Peyer's patch (tissue), 4 donors: ENCODE results near the gene EIF1. TPM values are rescaled to one million over a fixed set of nuclear protein-coding genes. Genes with fewer than 3 reads are reported as not detected.
A peak's percentile ranks its signal among the peaks of the same experiment; 100 is the strongest.
"Not testable (repeated sequence)": the region's sequence is repeated elsewhere in the genome, so short reads cannot be mapped to it uniquely, and the experiment has no call there.

Experiments used
- DNase-seq, 3 donors: peaks; one replicate each; pipeline ENCODE4 v3.0.0-alpha.2; 2017 to 2019
- H3K27ac ChIP-seq, 4 donors: fragments of 200-600 bp; sonication (generic); one replicate each; pipeline ENCODE4 v1.5.1; 2016 to 2019
- H3K27me3 ChIP-seq, 2 donors: fragments of 200-600 bp; sonication (generic); one replicate each; pipeline ENCODE4 v1.5.1; 2019
- H3K36me3 ChIP-seq, 3 donors: fragments of 200-600 bp; sonication (generic); one replicate each; pipeline ENCODE4 v1.5.1; 2016 to 2019
- H3K4me1 ChIP-seq, 4 donors: fragments of 200-600 bp; sonication (generic); one replicate each; pipeline ENCODE4 v1.5.1; 2016 to 2019
- H3K4me3 ChIP-seq, 4 donors: fragments of 200-600 bp; sonication (generic); 1 replicate in 3 of 4; 2 replicates in 1 of 4; pipeline ENCODE4 v1.5.1; 2016 to 2019; ENCODE audit warnings: mild to moderate bottlenecking in 1 of 4
- H3K9me3 ChIP-seq, 4 donors: fragments of 200-600 bp; sonication (generic); one replicate each; pipeline ENCODE4 v1.5.1; 2016 to 2019; ENCODE audit warnings: mild to moderate bottlenecking in 1 of 4
- CTCF ChIP-seq, 6 experiments: fragments of 450-650 bp in 4 of 6; fragments of 200-600 bp in 2 of 6; sonication (generic) in 1 of 6; IDR thresholded peaks; one replicate each; pipeline ENCODE4 v1.5.1; 2017 to 2019; ENCODE audit warnings: antibody characterized with exemption in 6 of 6, mild to moderate bottlenecking in 3 of 6, moderate library complexity in 1 of 6
- POLR2A ChIP-seq, 2 donors: fragments of 450-650 bp; IDR thresholded peaks; one replicate each; pipeline ENCODE4 v1.5.1; 2017; ENCODE audit warnings: antibody characterized with exemption in 2 of 2, mild to moderate bottlenecking in 2 of 2, moderate library complexity in 2 of 2
- total RNA-seq, 4 donors: library from RNA; depleted of rRNA; stranded (reverse); fragments of >200 nt; gene quantifications; one replicate each; pipeline ENCODE4 v1.1.0, GENCODE V29; 2016

EIF1 gene
- total RNA-seq, 4 donors from 2014 or later, result 123 to 226 (median 188) TPM

GRCh38 chr17:41697122-41697962 lies 8.7 kb downstream of the EIF1 start:
- peak in 2 of 3 donors; percentile 36 to 81 for DNase-seq
- peaks cover 0 to 26% (median 0%) of the 10 kb centered on the region in 4 donors for H3K4me1 ChIP-seq
- no peaks in the 10 kb centered on the region for H3K27me3 ChIP-seq
- peaks cover 0 to 32% (median 0%) of the 10 kb centered on the region in 3 donors for H3K36me3 ChIP-seq
- no peak overlapping the region for H3K4me3 ChIP-seq
- H3K9me3 ChIP-seq, result no peaks in the 10 kb centered on the region
- TF ChIP-seq CTCF (IDR thresholded peaks at IDR 0.05), result no peak
- no peak for TF ChIP-seq POLR2A (IDR thresholded peaks at IDR 0.05)
- H3K27ac ChIP-seq, result peak overlapping the region in 3 of 4 donors; percentile 14 to 70 (median 65)

GRCh38 chr17:41700843-41701242 lies 12.2 kb downstream of the EIF1 start:
- H3K4me1 ChIP-seq, result peaks cover 0 to 20% (median 0%) of the 10 kb centered on the region in 4 donors
- H3K36me3 ChIP-seq, H3K9me3 ChIP-seq, DNase-seq, H3K27me3 ChIP-seq, H3K27ac ChIP-seq, H3K4me3 ChIP-seq: not testable (repeated sequence)

- Histone ChIP-seq H3K9me3 (no peaks in the 10 kb centered on the region), H3K27ac (no peak overlapping the region), H3K4me3 (no peak overlapping the region), H3K4me1 (peaks cover 0 to 2% (median 0%) of the 10 kb centered on the region in 4 donors), H3K27me3 (no peaks in the 10 kb centered on the region), H3K36me3 (no peaks in the 10 kb centered on the region)
- TF ChIP-seq POLR2A (IDR thresholded peaks at IDR 0.05) (no peak), CTCF (IDR thresholded peaks at IDR 0.05) (no peak)
- no peak for DNase-seq
Measured at GRCh38 chr17:41702712-41703111, 14.0 kb downstream of the EIF1 start.

- Histone ChIP-seq H3K4me1 (no peaks in the 10 kb centered on the region), H3K36me3 (no peaks in the 10 kb centered on the region), H3K4me3 (no peak overlapping the region), H3K9me3 (no peaks in the 10 kb centered on the region), H3K27ac (no peak overlapping the region), H3K27me3 (no peaks in the 10 kb centered on the region)
- TF ChIP-seq POLR2A (IDR thresholded peaks at IDR 0.05), result no peak
- no peak for TF ChIP-seq CTCF (IDR thresholded peaks at IDR 0.05)
- no peak for DNase-seq
Measured at GRCh38 chr17:41705271-41705991, 16.7 kb downstream of the EIF1 start.

- Histone ChIP-seq H3K4me1 (no peaks in the 10 kb centered on the region), H3K27me3 (no peaks in the 10 kb centered on the region), H3K36me3 (no peaks in the 10 kb centered on the region), H3K9me3 (no peaks in the 10 kb centered on the region), H3K4me3 (no peak overlapping the region), H3K27ac (no peak overlapping the region)
- TF ChIP-seq CTCF (IDR thresholded peaks at IDR 0.05), result no peak
- TF ChIP-seq POLR2A (IDR thresholded peaks at IDR 0.05), result no peak
- DNase-seq, result no peak
Measured at GRCh38 chr17:41707803-41708669, 19.4 kb downstream of the EIF1 start.
